Measurements from ENCODE around the gene SPECC1.

GRCh38 chr17:19987897-19988296, 21.3 kb upstream of the SPECC1 start:
- TF ChIP-seq POLR2A (IDR thresholded peaks at IDR 0.05) (no peak), POLR2AphosphoS5 (IDR thresholded peaks at IDR 0.05) (no peak)
- TF ChIP-seq, protein P1, sequence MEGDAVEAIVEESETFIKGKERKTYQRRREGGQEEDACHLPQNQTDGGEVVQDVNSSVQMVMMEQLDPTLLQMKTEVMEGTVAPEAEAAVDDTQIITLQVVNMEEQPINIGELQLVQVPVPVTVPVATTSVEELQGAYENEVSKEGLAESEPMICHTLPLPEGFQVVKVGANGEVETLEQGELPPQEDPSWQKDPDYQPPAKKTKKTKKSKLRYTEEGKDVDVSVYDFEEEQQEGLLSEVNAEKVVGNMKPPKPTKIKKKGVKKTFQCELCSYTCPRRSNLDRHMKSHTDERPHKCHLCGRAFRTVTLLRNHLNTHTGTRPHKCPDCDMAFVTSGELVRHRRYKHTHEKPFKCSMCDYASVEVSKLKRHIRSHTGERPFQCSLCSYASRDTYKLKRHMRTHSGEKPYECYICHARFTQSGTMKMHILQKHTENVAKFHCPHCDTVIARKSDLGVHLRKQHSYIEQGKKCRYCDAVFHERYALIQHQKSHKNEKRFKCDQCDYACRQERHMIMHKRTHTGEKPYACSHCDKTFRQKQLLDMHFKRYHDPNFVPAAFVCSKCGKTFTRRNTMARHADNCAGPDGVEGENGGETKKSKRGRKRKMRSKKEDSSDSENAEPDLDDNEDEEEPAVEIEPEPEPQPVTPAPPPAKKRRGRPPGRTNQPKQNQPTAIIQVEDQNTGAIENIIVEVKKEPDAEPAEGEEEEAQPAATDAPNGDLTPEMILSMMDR (IDR thresholded peaks at IDR 0.05): no peak

Measured in breast epithelium (tissue), 3 donors.